Measurements from ENCODE around the gene BSX.

Gene BSX

GRCh38 chr11:122951211-122951610 lies 30.4 kb downstream of the BSX start:
- no peak for FAIRE-seq

GRCh38 chr11:122938557-122938956 lies 43.1 kb downstream of the BSX start:
- no peak for FAIRE-seq

GRCh38 chr11:122937983-122938382 lies 43.7 kb downstream of the BSX start:
- no peak for FAIRE-seq

GRCh38 chr11:122933416-122933815 lies 48.2 kb downstream of the BSX start:
- FAIRE-seq, result no peak

GRCh38 chr11:122931510-122931909 lies 50.1 kb downstream of the BSX start:
- FAIRE-seq, result no peak
